WTC11 (cell line): ENCODE data around the gene VWA8.

Experiments
- ATF1 ChIP-seq: sonication (generic); formaldehyde crosslinking; IDR thresholded peaks from 2 replicates; pipeline ENCODE4 v1.8.1; 2023; ENCODE audit warnings: mild to moderate bottlenecking, moderate library complexity, missing genetic modification reagents
- CREM ChIP-seq: sonication (generic); formaldehyde crosslinking; IDR thresholded peaks from 2 replicates; pipeline ENCODE4 v1.8.1; 2022; ENCODE audit warnings: mild to moderate bottlenecking, missing genetic modification reagents, moderate library complexity
- ESRRA ChIP-seq: sonication (generic); formaldehyde crosslinking; IDR thresholded peaks from 2 replicates; pipeline ENCODE4 v1.8.1; 2022; ENCODE audit warnings: mild to moderate bottlenecking, missing genetic modification reagents, borderline replicate concordance
- KAT7 ChIP-seq: sonication (generic); formaldehyde crosslinking; IDR thresholded peaks from 2 replicates; pipeline ENCODE4 v1.8.1; 2023; ENCODE audit warnings: missing genetic modification reagents, mild to moderate bottlenecking, borderline replicate concordance
- NFE2L1 ChIP-seq: sonication (generic); formaldehyde crosslinking; IDR thresholded peaks from 2 replicates; pipeline ENCODE4 v1.8.1; 2023; ENCODE audit warnings: missing genetic modification reagents
- TEAD4 ChIP-seq: sonication (generic); formaldehyde crosslinking; IDR thresholded peaks from 2 replicates; pipeline ENCODE4 v1.8.0; 2022; ENCODE audit warnings: mild to moderate bottlenecking, missing genetic modification reagents
- ZBTB21 ChIP-seq: sonication (generic); formaldehyde crosslinking; IDR thresholded peaks from 2 replicates; pipeline ENCODE4 v1.8.1; 2023; ENCODE audit warnings: mild to moderate bottlenecking, missing genetic modification reagents, borderline replicate concordance
- ZNF671 ChIP-seq: fragments of 250-450 bp; sonication (Bioruptor Pico); IDR thresholded peaks from 2 replicates; pipeline ENCODE4 v1.8.0; 2021; ENCODE audit warnings: mild to moderate bottlenecking
- TF ChIP-seq, protein P1 (sequence below): fragments of 200-600 bp; IDR thresholded peaks from 2 replicates; pipeline ENCODE4 v1.8.0; 2022; ENCODE audit warnings: antibody characterized with exemption
- TF ChIP-seq, protein P2 (sequence below): sonication (generic); formaldehyde crosslinking; IDR thresholded peaks from 2 replicates; pipeline ENCODE4 v1.8.0; 2023; ENCODE audit warnings: missing genetic modification reagents

DNA sequence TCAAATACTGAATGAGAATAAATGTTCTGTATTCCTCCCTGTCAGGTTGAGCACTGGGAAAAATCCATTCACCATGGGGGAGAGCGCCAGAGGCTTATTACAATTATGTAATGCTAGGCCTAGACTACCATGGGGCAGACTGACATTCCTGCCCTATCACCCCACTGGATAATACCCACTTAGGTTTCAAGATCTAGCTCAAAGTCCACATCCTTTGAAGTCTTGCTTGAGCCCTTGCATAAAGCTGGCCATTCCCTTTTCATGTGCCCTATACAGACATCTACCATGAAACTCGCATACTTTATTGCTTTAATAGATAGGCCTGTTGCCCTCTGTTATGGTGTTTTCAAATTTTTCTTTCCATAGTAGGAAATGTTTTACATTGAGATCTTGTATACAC is 354.3 kb downstream of the VWA8 start:
- TF ChIP-seq ZBTB21, result no peak
- TF ChIP-seq TEAD4 (CRISPR knock-in tag), result no peak
- TF ChIP-seq ZNF671, result no peak
- TF ChIP-seq ATF1 (CRISPR knock-in tag), result no peak
- TF ChIP-seq NFE2L1 (CRISPR knock-in tag), result no peak
- TF ChIP-seq, protein P1, sequence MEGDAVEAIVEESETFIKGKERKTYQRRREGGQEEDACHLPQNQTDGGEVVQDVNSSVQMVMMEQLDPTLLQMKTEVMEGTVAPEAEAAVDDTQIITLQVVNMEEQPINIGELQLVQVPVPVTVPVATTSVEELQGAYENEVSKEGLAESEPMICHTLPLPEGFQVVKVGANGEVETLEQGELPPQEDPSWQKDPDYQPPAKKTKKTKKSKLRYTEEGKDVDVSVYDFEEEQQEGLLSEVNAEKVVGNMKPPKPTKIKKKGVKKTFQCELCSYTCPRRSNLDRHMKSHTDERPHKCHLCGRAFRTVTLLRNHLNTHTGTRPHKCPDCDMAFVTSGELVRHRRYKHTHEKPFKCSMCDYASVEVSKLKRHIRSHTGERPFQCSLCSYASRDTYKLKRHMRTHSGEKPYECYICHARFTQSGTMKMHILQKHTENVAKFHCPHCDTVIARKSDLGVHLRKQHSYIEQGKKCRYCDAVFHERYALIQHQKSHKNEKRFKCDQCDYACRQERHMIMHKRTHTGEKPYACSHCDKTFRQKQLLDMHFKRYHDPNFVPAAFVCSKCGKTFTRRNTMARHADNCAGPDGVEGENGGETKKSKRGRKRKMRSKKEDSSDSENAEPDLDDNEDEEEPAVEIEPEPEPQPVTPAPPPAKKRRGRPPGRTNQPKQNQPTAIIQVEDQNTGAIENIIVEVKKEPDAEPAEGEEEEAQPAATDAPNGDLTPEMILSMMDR, result no peak
- TF ChIP-seq KAT7 (CRISPR knock-in tag), result no peak
- TF ChIP-seq ESRRA (CRISPR knock-in tag), result no peak
- TF ChIP-seq, protein P2, sequence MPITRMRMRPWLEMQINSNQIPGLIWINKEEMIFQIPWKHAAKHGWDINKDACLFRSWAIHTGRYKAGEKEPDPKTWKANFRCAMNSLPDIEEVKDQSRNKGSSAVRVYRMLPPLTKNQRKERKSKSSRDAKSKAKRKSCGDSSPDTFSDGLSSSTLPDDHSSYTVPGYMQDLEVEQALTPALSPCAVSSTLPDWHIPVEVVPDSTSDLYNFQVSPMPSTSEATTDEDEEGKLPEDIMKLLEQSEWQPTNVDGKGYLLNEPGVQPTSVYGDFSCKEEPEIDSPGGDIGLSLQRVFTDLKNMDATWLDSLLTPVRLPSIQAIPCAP (CRISPR knock-in tag), result no peak
- no peak for TF ChIP-seq CREM
